Umbilical cord (tissue), 2 donors: Measurements from ENCODE around the gene NMNAT2. TPM values are rescaled to one million over a fixed set of nuclear protein-coding genes. Genes with fewer than 3 reads are reported as not detected.
"Not testable (repeated sequence)": the region's sequence is repeated elsewhere in the genome, so short reads cannot be mapped to it uniquely, and the experiment has no call there.

Experiments
- DNase-seq: peaks from one replicate; pipeline ENCODE4 v3.0.0-alpha.2; 2015; ENCODE audit warnings: low spot score
- total RNA-seq: library from RNA; depleted of rRNA; stranded (reverse); fragments of >200 nt; gene quantifications from one replicate; pipeline ENCODE4 v1.2.3, GENCODE V29; 2014; ENCODE audit warnings: low replicate concordance; ENCODE audit not compliant: insufficient read depth

NMNAT2 gene
- 2.9 TPM for total RNA-seq

GRCh38 chr1:183417772-183418491 lies at the start of gene NMNAT2:
Gene NMNAT2 (minus strand): TSS chr1:183418380. CDS start chr1:183418267, 113 bp downstream.
- peak; percentile 27 for DNase-seq

GRCh38 chr1:183467687-183468086 lies 49.5 kb upstream of the NMNAT2 start:
- no peak for DNase-seq

- no peak for DNase-seq
These were observed 48.6 kb upstream of the NMNAT2 start for GRCh38 chr1:183466781-183467180.

GRCh38 chr1:183463566-183463965 lies 45.4 kb upstream of the NMNAT2 start:
- DNase-seq: no peak

- DNase-seq: peak; percentile 48
These were observed 43.2 kb upstream of the NMNAT2 start for GRCh38 chr1:183461350-183461749.

- no peak for DNase-seq
These were observed 42.4 kb upstream of the NMNAT2 start for GRCh38 chr1:183460596-183460995.

- no peak for DNase-seq
These were observed 39.3 kb upstream of the NMNAT2 start for GRCh38 chr1:183457449-183457848.

- no peak for DNase-seq
These were observed 38.6 kb upstream of the NMNAT2 start for GRCh38 chr1:183456826-183457225.

- DNase-seq: no peak
These were observed 36.2 kb upstream of the NMNAT2 start for GRCh38 chr1:183454377-183454776.

- DNase-seq: no peak
These were observed 31.9 kb upstream of the NMNAT2 start for GRCh38 chr1:183450093-183450492.

- no peak for DNase-seq
These were observed 31.1 kb upstream of the NMNAT2 start for GRCh38 chr1:183449223-183449770.

- no peak for DNase-seq
These were observed 26.1 kb upstream of the NMNAT2 start for GRCh38 chr1:183444243-183444642.

GRCh38 chr1:183443466-183443865 lies 25.3 kb upstream of the NMNAT2 start:
- DNase-seq: no peak

GRCh38 chr1:183443011-183443410 lies 24.8 kb upstream of the NMNAT2 start:
- no peak for DNase-seq

GRCh38 chr1:183438060-183438459 lies 19.9 kb upstream of the NMNAT2 start:
- no peak for DNase-seq

- DNase-seq: no peak
These were observed 17.3 kb upstream of the NMNAT2 start for GRCh38 chr1:183435497-183435896.

GRCh38 chr1:183433703-183434102 lies 15.5 kb upstream of the NMNAT2 start:
- DNase-seq: no peak

GRCh38 chr1:183432548-183432875 lies 14.3 kb upstream of the NMNAT2 start:
- no peak for DNase-seq

GRCh38 chr1:183431840-183432547 lies 13.8 kb upstream of the NMNAT2 start:
- no peak for DNase-seq

- not testable (repeated sequence) for DNase-seq
These were observed 9.4 kb upstream of the NMNAT2 start for GRCh38 chr1:183427591-183427990.

- DNase-seq: no peak
These were observed 6.5 kb upstream of the NMNAT2 start for GRCh38 chr1:183424691-183425090.

- no peak for DNase-seq
These were observed 5.4 kb upstream of the NMNAT2 start for GRCh38 chr1:183423541-183423940.

- no peak for DNase-seq
These were observed 1.2 kb upstream of the NMNAT2 start for GRCh38 chr1:183419399-183419798.
